Retinal pigment epithelial cell (primary cell): ENCODE data around the gene TET2.

Source experiments
- DNase-seq: peaks from one replicate; pipeline ENCODE4 v3.0.0-alpha.2; 2010; ENCODE audit warnings: low read depth
- H3K4me3 ChIP-seq: 2 replicates; pipeline ENCODE4 v1.5.1; 2011; ENCODE audit warnings: mild to moderate bottlenecking, low read length, control low read depth, moderate library complexity
- CTCF ChIP-seq: conservative IDR thresholded peaks from 2 replicates; pipeline ENCODE4 v1.5.1; 2011; ENCODE audit warnings: low read depth, low read length, control low read depth, inconsistent platforms

TET2 gene

GRCh38 chr4:105191621-105192210 is 45.0 kb downstream of the TET2 start:
- peak; percentile 68 for DNase-seq
- H3K4me3 ChIP-seq: peak overlapping the region; percentile 18
- TF ChIP-seq CTCF: no peak

GRCh38 chr4:105192474-105192873 is 45.8 kb downstream of the TET2 start:
- DNase-seq: peak; percentile 34
- H3K4me3 ChIP-seq: no peak overlapping the region
- no peak for TF ChIP-seq CTCF

GRCh38 chr4:105192910-105193309 is 46.2 kb downstream of the TET2 start:
- no peak for TF ChIP-seq CTCF
- no peak overlapping the region for H3K4me3 ChIP-seq
- no peak for DNase-seq

GRCh38 chr4:105193536-105193935 is 46.9 kb downstream of the TET2 start:
- no peak overlapping the region for H3K4me3 ChIP-seq
- DNase-seq: no peak
- TF ChIP-seq CTCF: no peak

GRCh38 chr4:105194328-105195231 is 47.9 kb downstream of the TET2 start:
- H3K4me3 ChIP-seq: no peak overlapping the region
- no peak for DNase-seq
- no peak for TF ChIP-seq CTCF

- H3K4me3 ChIP-seq: no peak overlapping the region
- no peak for DNase-seq
- peak; percentile 38 for TF ChIP-seq CTCF
Observed at GRCh38 chr4:105196523-105197145, 50.0 kb downstream of the TET2 start.
